IPS-18a (cell line): Measurements from ENCODE around the gene FBXO8.

ENCODE experiments used
- H3K27ac ChIP-seq: one replicate; pipeline ENCODE4 v1.5.1; 2013; ENCODE audit warnings: low read length
- H3K27me3 ChIP-seq: one replicate; pipeline ENCODE4 v1.6.1; 2013; ENCODE audit warnings: mild to moderate bottlenecking, low read length; ENCODE audit not compliant: control insufficient read depth, insufficient read depth
- H3K36me3 ChIP-seq: one replicate; pipeline ENCODE4 v1.6.1; 2013; ENCODE audit warnings: low read depth, low read length; ENCODE audit not compliant: control insufficient read depth
- H3K4me1 ChIP-seq: one replicate; pipeline ENCODE4 v1.6.1; 2013; ENCODE audit warnings: low read depth, low read length; ENCODE audit not compliant: control insufficient read depth
- H3K4me3 ChIP-seq: one replicate; pipeline ENCODE4 v1.5.1; 2013; ENCODE audit warnings: low read length
- H3K9ac ChIP-seq: one replicate; pipeline ENCODE4 v1.6.1; 2013; ENCODE audit warnings: mild to moderate bottlenecking, low read length, moderate library complexity
- H3K9me3 ChIP-seq: one replicate; pipeline ENCODE4 v1.6.1; 2013; ENCODE audit warnings: low read depth, low read length; ENCODE audit not compliant: control insufficient read depth

The FBXO8 gene

DNA sequence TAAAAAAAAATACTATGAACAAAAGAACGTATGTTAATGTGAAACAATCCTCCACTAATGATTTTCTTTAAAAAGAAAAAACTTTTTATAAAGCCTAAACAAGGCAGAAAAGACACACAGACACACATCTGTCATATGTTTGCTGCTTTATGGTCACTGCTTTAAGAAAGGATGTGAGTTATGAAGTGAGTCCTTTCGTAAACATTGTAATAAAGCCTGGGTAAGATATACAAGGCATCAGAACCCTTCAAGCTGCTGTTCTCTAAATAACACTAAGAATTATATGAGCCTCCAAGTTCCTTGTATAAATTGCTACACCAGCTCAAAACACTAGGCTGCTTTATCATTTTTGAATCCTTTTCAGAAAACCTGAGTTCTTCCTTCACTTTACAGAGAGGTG lies 81.6 kb downstream of the FBXO8 start:
- Histone ChIP-seq H3K4me1 (peaks cover 3% of the 10 kb centered on the region), H3K9me3 (no peaks in the 10 kb centered on the region), H3K9ac (no peak overlapping the region), H3K27me3 (no peaks in the 10 kb centered on the region), H3K4me3 (no peak overlapping the region), H3K36me3 (no peaks in the 10 kb centered on the region), H3K27ac (no peak overlapping the region)

DNA sequence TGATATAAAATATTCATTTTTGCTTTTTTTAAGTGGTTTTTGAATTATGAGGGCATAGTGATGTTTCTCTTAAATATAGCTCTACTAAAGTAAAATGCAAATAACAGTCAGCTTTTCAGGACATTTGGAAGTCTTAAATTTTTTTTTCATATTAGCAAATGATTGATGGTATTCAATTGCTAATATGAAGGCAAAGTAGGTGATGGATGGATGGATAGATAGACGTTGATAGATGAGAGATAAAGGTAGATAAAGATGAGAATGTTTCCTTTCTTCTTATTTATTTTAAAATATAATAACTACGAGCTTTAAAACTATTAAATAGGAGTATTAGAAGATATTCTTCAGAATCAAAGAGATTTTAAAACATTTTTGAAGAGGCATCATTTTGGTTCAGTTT lies 83.7 kb downstream of the FBXO8 start:
- Histone ChIP-seq H3K9ac (no peak overlapping the region), H3K4me3 (no peak overlapping the region), H3K9me3 (no peaks in the 10 kb centered on the region), H3K27ac (no peak overlapping the region), H3K36me3 (no peaks in the 10 kb centered on the region), H3K27me3 (no peaks in the 10 kb centered on the region), H3K4me1 (peaks cover 3% of the 10 kb centered on the region)

DNA sequence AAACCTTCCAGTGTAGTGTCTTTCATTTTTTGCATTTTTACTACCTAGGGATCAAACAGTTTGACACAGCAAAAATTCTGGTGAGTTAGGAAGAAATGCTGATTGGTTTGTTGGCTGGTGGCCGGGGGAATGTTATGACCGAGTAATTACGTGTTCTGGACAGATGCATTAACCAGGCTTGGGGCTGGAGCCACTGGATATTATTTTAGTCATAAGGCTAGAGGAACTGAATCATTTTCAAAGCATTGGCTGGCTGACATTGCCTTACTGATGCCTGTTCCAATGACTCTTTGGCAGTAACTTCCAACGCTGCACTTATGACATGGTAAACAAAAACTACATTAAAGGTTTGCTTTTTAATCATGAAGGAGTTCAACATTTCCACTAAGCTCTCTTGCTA lies 84.6 kb downstream of the FBXO8 start:
- no peak overlapping the region for H3K9ac ChIP-seq

DNA sequence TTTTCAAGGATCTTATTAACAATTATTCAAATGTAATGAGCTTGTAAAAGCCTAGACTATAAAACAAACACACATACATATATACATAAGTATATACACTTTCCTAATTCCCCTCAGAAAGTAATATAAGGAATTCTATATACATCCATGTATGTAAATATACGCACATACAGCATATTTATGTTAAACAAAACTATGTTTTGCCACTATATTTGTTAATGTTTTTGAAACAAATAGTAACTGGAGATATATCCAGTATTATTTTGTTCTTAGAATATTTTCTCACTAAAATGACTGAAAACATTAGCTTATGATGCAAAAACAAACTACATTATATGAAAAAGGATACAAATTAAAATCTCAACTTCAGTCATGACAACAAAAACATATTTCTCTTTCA lies 85.1 kb downstream of the FBXO8 start:
- Histone ChIP-seq H3K9me3 (no peaks in the 10 kb centered on the region), H3K27ac (no peak overlapping the region), H3K9ac (no peak overlapping the region)

More for the DNA sequence above, 84.6 kb downstream of the FBXO8 start:
- Histone ChIP-seq H3K9me3 (no peaks in the 10 kb centered on the region), H3K4me1 (peaks cover under 1% of the 10 kb centered on the region), H3K36me3 (no peaks in the 10 kb centered on the region), H3K4me3 (no peak overlapping the region), H3K27me3 (no peaks in the 10 kb centered on the region), H3K27ac (no peak overlapping the region)

DNA sequence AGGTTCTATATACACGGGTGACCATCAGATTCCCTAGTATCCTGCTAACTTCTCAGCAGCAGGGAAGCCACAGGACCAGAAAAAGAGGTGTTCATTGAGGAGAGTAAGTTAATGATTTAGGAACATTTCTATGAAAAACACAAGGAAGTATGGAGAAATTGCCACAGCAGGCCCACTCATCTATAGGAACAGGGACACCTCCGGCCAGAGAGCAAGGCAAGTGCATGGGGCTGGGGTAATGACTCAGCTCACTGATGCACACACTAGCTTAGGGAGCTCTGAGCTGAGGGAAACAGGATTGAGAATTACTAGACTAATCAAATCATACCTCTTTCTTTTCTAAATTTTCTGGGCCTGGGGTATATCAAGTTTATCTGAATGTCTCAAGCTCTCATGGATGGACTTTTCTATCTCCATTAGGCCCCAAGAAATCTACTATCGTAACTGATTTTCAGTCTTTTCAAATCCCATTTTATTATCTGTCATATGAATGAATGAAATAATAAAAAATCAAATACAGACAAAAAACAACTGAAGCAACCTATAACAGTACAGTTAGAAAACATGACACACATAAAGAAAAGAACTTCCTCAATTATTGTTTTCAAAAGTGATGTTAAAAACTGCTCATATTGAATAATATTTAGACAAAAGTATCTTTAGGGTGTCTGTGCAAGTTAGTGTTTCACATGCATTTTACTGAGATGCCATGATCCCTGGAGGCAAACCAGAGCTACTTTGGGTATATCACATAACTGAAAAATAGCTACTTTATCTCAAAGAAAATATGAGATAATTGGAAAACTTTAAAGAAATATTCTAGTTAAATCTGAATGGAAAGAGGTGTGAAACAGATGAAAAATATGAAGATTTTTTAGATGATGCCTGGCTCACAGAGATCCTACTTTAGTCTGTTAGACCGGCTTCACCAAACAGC lies 89.8 kb downstream of the FBXO8 start:
- no peaks in the 10 kb centered on the region for H3K36me3 ChIP-seq
- H3K27me3 ChIP-seq = no peaks in the 10 kb centered on the region
- no peaks in the 10 kb centered on the region for H3K4me1 ChIP-seq
- H3K9ac ChIP-seq = no peak overlapping the region
- H3K4me3 ChIP-seq = no peak overlapping the region
- no peaks in the 10 kb centered on the region for H3K9me3 ChIP-seq
- H3K27ac ChIP-seq = no peak overlapping the region

More for the DNA sequence above, 85.1 kb downstream of the FBXO8 start:
- Histone ChIP-seq H3K4me1 (no peaks in the 10 kb centered on the region), H3K4me3 (no peak overlapping the region), H3K36me3 (no peaks in the 10 kb centered on the region), H3K27me3 (no peaks in the 10 kb centered on the region)

DNA sequence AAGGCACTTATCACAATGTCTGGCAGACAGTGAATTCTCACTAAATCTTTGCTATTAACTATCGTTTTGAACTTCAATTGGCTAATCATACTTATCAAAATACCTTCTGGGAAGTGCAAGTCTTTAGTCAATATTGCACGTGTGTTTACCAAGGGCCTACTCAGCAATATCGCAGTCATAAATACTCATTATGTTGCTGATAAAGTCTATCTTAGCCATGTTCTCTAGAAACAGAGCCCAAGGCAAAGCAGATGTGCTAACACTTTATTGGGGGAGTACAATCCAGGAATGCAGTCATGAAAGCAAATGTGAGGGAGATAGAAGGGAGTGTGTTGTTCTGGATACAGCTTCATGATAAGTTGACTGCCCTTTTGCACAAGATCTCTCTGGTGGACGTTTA lies 90.5 kb downstream of the FBXO8 start:
- Histone ChIP-seq H3K4me1 (no peaks in the 10 kb centered on the region), H3K9ac (no peak overlapping the region), H3K27ac (no peak overlapping the region), H3K36me3 (no peaks in the 10 kb centered on the region), H3K4me3 (no peak overlapping the region), H3K27me3 (no peaks in the 10 kb centered on the region), H3K9me3 (no peaks in the 10 kb centered on the region)

DNA sequence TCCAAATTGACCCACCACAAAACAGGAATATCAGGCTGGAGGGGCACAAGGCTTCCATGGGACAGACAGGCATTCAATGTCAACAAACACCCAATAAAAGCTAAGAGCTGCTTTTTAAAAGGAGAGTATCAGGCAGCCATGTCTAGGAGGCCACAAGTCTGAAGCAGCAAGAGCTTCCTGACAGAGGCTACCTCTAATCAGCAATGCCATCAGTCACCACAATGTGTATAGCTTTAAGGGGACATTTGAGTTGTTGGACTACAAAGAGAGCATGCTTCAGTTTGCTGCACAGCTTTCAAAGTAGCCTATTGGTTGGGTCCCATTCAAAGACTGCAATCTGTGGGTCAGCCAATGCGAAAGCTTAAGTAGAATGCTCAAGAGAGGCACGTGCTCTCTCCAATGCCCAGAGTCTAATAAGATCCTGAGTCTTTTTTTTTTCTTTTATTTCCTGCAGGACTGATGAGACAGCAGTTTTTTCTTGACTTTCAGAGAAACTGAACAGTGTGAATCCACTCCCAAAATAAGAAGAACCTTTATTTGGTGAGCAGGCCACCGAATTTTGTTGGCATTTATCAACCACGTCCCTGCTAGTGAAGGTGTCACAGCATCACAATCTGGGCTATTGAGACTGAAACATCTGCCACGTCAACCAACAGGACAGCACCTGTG lies 92.5 kb downstream of the FBXO8 start:
- H3K4me3 ChIP-seq = no peak overlapping the region
- H3K9me3 ChIP-seq = no peaks in the 10 kb centered on the region
- H3K4me1 ChIP-seq = no peaks in the 10 kb centered on the region
- H3K27me3 ChIP-seq = no peaks in the 10 kb centered on the region
- H3K27ac ChIP-seq = no peak overlapping the region
- no peak overlapping the region for H3K9ac ChIP-seq
- H3K36me3 ChIP-seq = no peaks in the 10 kb centered on the region

DNA sequence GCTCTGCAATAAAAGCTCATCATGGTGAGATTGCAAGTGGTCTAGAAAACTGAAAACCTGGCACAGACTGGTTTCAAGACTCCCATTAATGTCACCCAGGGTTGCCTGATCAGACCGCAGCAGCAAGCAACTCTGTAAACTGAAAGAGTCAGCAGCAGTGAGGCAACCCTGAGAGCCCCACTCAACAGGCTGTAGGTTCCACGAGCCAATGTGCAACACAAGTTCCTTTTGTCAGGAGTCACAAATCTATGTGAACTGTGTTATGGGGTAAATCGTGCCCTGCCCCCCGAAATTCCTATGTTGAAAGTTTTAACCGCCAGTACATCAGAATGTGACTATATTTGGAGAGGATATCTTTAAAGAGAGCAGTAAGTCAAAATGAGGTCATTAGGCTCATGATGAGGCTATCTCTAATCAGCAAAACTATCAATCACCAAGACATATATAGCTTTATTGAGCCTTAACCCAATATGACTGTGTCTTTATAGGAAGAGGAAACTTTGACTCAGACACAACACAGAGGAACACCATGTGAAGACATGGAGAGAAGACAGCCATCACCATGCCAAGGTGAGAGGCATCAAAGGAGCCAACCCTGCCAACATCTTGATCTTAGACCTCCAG lies 94.0 kb downstream of the FBXO8 start:
- H3K9ac ChIP-seq = no peak overlapping the region
- H3K36me3 ChIP-seq = no peaks in the 10 kb centered on the region
- H3K4me1 ChIP-seq = no peaks in the 10 kb centered on the region
- no peak overlapping the region for H3K27ac ChIP-seq
- H3K27me3 ChIP-seq = no peaks in the 10 kb centered on the region
- no peak overlapping the region for H3K4me3 ChIP-seq
- no peaks in the 10 kb centered on the region for H3K9me3 ChIP-seq
